K562 (cell line): ENCODE results near the gene LRP1B. TPM values are rescaled to one million over a fixed set of nuclear protein-coding genes. Genes with fewer than 3 reads are reported as not detected.

Source experiments
- ATAC-seq: fragments of 200-7000 bp; cut with Tn5 transposase; 3 replicates; pipeline ENCODE4 v1.9.1; 2020; ENCODE audit warnings: moderate library complexity
- BruUV-seq: library from RNA; stranded (reverse); fragments of 400-500 nt; replicated peaks from 2 replicates; lab custom pipeline; 2021; lab: Mats Ljungman, UMichigan
- CTCF ChIA-PET: fragments of 300-600 bp; formaldehyde crosslinking; extraction: SDS; loops from one replicate; lab custom pipeline; 2021; ENCODE audit warnings: low intra/inter-chr PET ratio; lab: Yijun Ruan, JAX
- POLR2A ChIA-PET: fragments of 300-600, 350-650 bp; sonication (Branson Sonifier 250); formaldehyde crosslinking; extraction: SDS; loops from one replicate; lab custom pipeline; 2021; ENCODE audit warnings: antibody characterized with exemption, inconsistent platforms; lab: Yijun Ruan, JAX
- DNase-seq, 4 experiments: peaks; one replicate each; pipeline versions ENCODE4 v3.0.0 to v3.0.0-alpha.2; 2011 to 2018; ENCODE audit warnings: low spot score in 3 of 4, mixed read lengths in 3 of 4; ENCODE audit errors: extremely low read depth in 1 of 4
- FAIRE-seq: peaks from 2 replicates; lab custom pipeline; 2011; peaks lifted over from hg19 to GRCh38; lab: Jason Lieb, UNC
- H2AFZ ChIP-seq: 2 replicates; pipeline ENCODE4 v1.6.0; 2011; ENCODE audit warnings: low read depth, low read length, control low read depth, inconsistent platforms
- H3K27ac ChIP-seq: fragments of 200-600 bp; 3 replicates; pipeline ENCODE4 v1.8.0; 2011; ENCODE audit warnings: low read depth, mild to moderate bottlenecking, control low read depth, inconsistent platforms, low read length, moderate library complexity, mixed read lengths; ENCODE audit errors: extremely low read depth
- H3K27me3 ChIP-seq, 2 experiments: fragments of 300-600 bp in 1 of 2; 2 replicates in 1 of 2; 3 replicates in 1 of 2; pipeline versions ENCODE4 v1.6.0 to v1.8.0; 2011; ENCODE audit warnings: inconsistent platforms in 2 of 2, low read length in 2 of 2, mild to moderate bottlenecking in 1 of 2, mixed read lengths in 1 of 2, moderate library complexity in 1 of 2; ENCODE audit not compliant: control insufficient read depth in 2 of 2, insufficient read depth in 2 of 2
- H3K36me3 ChIP-seq: fragments of 300-600 bp; 3 replicates; pipeline ENCODE4 v1.8.0; 2011; ENCODE audit warnings: mild to moderate bottlenecking, low read length, inconsistent platforms; ENCODE audit not compliant: control insufficient read depth, insufficient read depth
- H3K4me1 ChIP-seq, 2 experiments: fragments of 200-600 bp in 1 of 2; replicated peaks in 1 of 2; 2 replicates in 1 of 2; 3 replicates in 1 of 2; pipeline versions ENCODE4 v1.5.1 to v1.8.0; 2011; ENCODE audit warnings: inconsistent platforms in 2 of 2, low read length in 2 of 2, mild to moderate bottlenecking in 1 of 2, mixed read lengths in 1 of 2, moderate library complexity in 1 of 2; ENCODE audit not compliant: control insufficient read depth in 2 of 2, insufficient read depth in 2 of 2
- H3K4me2 ChIP-seq: 2 replicates; pipeline ENCODE4 v1.6.1; 2011; ENCODE audit warnings: low read length, control low read depth, inconsistent platforms, mixed read lengths; ENCODE audit not compliant: insufficient read depth
- H3K4me3 ChIP-seq: fragments of 200-600 bp; sonication (generic), shearing (Covaris generic); 2 replicates; pipeline ENCODE4 v1.5.1; 2016; ENCODE audit warnings: control low read depth, inconsistent platforms
- H3K79me2 ChIP-seq: fragments of 200-600 bp; 3 replicates; pipeline ENCODE4 v1.8.0; 2011; ENCODE audit warnings: low read length, inconsistent platforms; ENCODE audit not compliant: control insufficient read depth, insufficient read depth
- H3K9ac ChIP-seq, 2 experiments: 2 replicates each; pipeline versions ENCODE4 v1.6.0 to v1.6.1; 2011; ENCODE audit warnings: low read depth in 2 of 2, low read length in 2 of 2, control low read depth in 1 of 2, inconsistent platforms in 1 of 2, mild to moderate bottlenecking in 1 of 2, mixed read lengths in 1 of 2; ENCODE audit not compliant: insufficient read depth in 1 of 2
- H3K9me1 ChIP-seq: one replicate; pipeline ENCODE4 v1.6.0; 2011; ENCODE audit warnings: inconsistent platforms, mild to moderate bottlenecking, low read length, moderate library complexity; ENCODE audit not compliant: control insufficient read depth, insufficient read depth
- H3K9me3 ChIP-seq: replicated peaks from 2 replicates; pipeline ENCODE4 v1.5.1; 2011; ENCODE audit warnings: low read depth, low read length, inconsistent platforms; ENCODE audit not compliant: control insufficient read depth, insufficient read depth
- H4K20me1 ChIP-seq: replicated peaks from 2 replicates; pipeline ENCODE4 v1.6.1; 2011; ENCODE audit warnings: low read length, inconsistent platforms, mixed read lengths; ENCODE audit not compliant: control insufficient read depth, insufficient read depth
- ATF1 ChIP-seq, 2 experiments: fragments of 450-650 bp in 1 of 2; IDR thresholded peaks; 2 replicates each; pipeline ENCODE4 v1.6.1; 2016; ENCODE audit warnings: missing compliant biosample characterization in 1 of 2, missing genetic modification characterization in 1 of 2
- CBX1 ChIP-seq: sonication (generic); IDR thresholded peaks from 2 replicates; pipeline ENCODE4 v1.6.1; 2016; ENCODE audit warnings: antibody characterized with exemption, low read depth, mild to moderate bottlenecking
- CHD1 ChIP-seq: fragments of 200-600 bp; sonication (generic); IDR thresholded peaks from one replicate; pipeline ENCODE4 v1.6.1; 2012; ENCODE audit warnings: mild to moderate bottlenecking, moderate library complexity, low read length, inconsistent platforms
- DACH1 ChIP-seq: fragments of 450-650 bp; IDR thresholded peaks from 2 replicates; pipeline ENCODE4 v1.6.1; 2018; ENCODE audit not compliant: partially characterized antibody
- ELF4 ChIP-seq: fragments of 450-650 bp; formaldehyde crosslinking; IDR thresholded peaks from 2 replicates; pipeline ENCODE4 v1.4.0; 2022; ENCODE audit warnings: missing genetic modification characterization
- ETS2 ChIP-seq: IDR thresholded peaks from 2 replicates; pipeline ENCODE4 v1.6.1; 2016; ENCODE audit warnings: borderline replicate concordance, missing genetic modification characterization, mild to moderate bottlenecking, moderate library complexity, missing compliant biosample characterization; ENCODE audit not compliant: poor library complexity, severe bottlenecking
- HDAC6 ChIP-seq: IDR thresholded peaks from 2 replicates; pipeline ENCODE4 v1.6.1; 2012; ENCODE audit warnings: low read depth, mild to moderate bottlenecking, control low read depth, inconsistent platforms, low read length, moderate library complexity
- ID3 ChIP-seq, 2 experiments: fragments of 250-450 bp in 1 of 2; fragments of 450-650 bp in 1 of 2; sonication (Bioruptor Pico) in 1 of 2; IDR thresholded peaks; 2 replicates each; pipeline versions ENCODE4 v1.6.1 to v1.8.0; 2016 to 2021; ENCODE audit warnings: mild to moderate bottlenecking in 2 of 2, moderate library complexity in 2 of 2, missing compliant biosample characterization in 1 of 2, missing genetic modification characterization in 1 of 2
- LCOR ChIP-seq: sonication (generic); formaldehyde crosslinking; IDR thresholded peaks from 2 replicates; pipeline ENCODE4 v1.8.0; 2022; ENCODE audit warnings: mild to moderate bottlenecking, missing genetic modification reagents
- MCM7 ChIP-seq, 2 experiments: fragments of 450-650 bp; IDR thresholded peaks; 2 replicates each; pipeline ENCODE4 v1.6.1; 2016 to 2018
- NCOA4 ChIP-seq: fragments of 450-650 bp; IDR thresholded peaks from 2 replicates; pipeline ENCODE4 v1.6.1; 2018; ENCODE audit warnings: mild to moderate bottlenecking; ENCODE audit not compliant: partially characterized antibody
- PHF21A ChIP-seq: fragments of 450-650 bp; IDR thresholded peaks from 2 replicates; pipeline ENCODE4 v1.6.1; 2017; ENCODE audit warnings: low read depth, borderline replicate concordance
- TFAM ChIP-seq: fragments of 250-450 bp; sonication (Bioruptor Pico); conservative IDR thresholded peaks from 2 replicates; pipeline ENCODE4 v1.5.0; 2021; ENCODE audit warnings: mild to moderate bottlenecking, moderate library complexity
- ZNF224 ChIP-seq: sonication (generic); formaldehyde crosslinking; IDR thresholded peaks from 2 replicates; pipeline ENCODE4 v1.8.0; 2022; ENCODE audit warnings: mild to moderate bottlenecking, missing genetic modification reagents
- ZNF239 ChIP-seq: fragments of 250-450 bp; sonication (Bioruptor Pico); IDR thresholded peaks from 2 replicates; pipeline ENCODE4 v1.4.0; 2020; ENCODE audit warnings: mild to moderate bottlenecking
- ZNF561 ChIP-seq: fragments of 450-650 bp; formaldehyde crosslinking; conservative IDR thresholded peaks from 2 replicates; pipeline ENCODE4 v1.4.0; 2020; ENCODE audit warnings: mild to moderate bottlenecking, moderate library complexity
- WGBS: fragments of 100-300 bp; shearing (Covaris generic); methylation state at CpG from one replicate; pipeline ENCODE4 v1.1.6; 2016; ENCODE audit warnings: low coverage, mixed read lengths; ENCODE audit not compliant: insufficient coverage; ENCODE audit errors: missing lambda C conversion rate; 5-methylcytosine and 5-hydroxymethylcytosine counted together
- in situ Hi-C: fragments of 300-500 bp; cut with MboI; formaldehyde crosslinking; loops from 4 replicates; pipeline ENCODE4 v1.15.0; 2018; ENCODE audit warnings: inconsistent platforms, mixed read lengths
- intact Hi-C: fragments of 100-400 bp; cut with micrococcal nuclease; formaldehyde crosslinking; loops from 2 replicates; pipeline ENCODE4 v1.14.2; 2022
- polyA plus RNA-seq, 8 experiments: library from polyadenylated mRNA; depleted of rRNA in 4 of 8; stranded (reverse) in 5 of 8; unstranded in 3 of 8; fragments of >200 nt; fragmentation: Nextera tagmentation in 2 of 8; fragmentation: Illumina TruSeq in 1 of 8; extraction: Ambion mirVana in 2 of 8; extraction: Trizol in 1 of 8; gene quantifications; 2 replicates each; pipeline versions ENCODE4 v1.2.1 to v1.2.3, GENCODE V29; 2011 to 2014; ENCODE audit warnings: inconsistent platforms in 1 of 8, missing spikeins in 1 of 8
- total RNA-seq, 7 experiments: library from RNA; depleted of rRNA in 6 of 7; stranded (reverse); fragments of >200 nt in 6 of 7; fragmentation: Illumina TruSeq in 2 of 7; extraction: Trizol in 2 of 7; gene quantifications; 2 replicates each; pipeline versions ENCODE4 v1.2.1 to v1.2.3, GENCODE V29; 2011 to 2021; ENCODE audit warnings: low replicate concordance in 1 of 7

LRP1B gene
- total and polyA plus RNA-seq, 9 of the 15 experiments (the other 6 are each of a cell fraction or from before 2014, with no cell fraction given), result not detected

DNA sequence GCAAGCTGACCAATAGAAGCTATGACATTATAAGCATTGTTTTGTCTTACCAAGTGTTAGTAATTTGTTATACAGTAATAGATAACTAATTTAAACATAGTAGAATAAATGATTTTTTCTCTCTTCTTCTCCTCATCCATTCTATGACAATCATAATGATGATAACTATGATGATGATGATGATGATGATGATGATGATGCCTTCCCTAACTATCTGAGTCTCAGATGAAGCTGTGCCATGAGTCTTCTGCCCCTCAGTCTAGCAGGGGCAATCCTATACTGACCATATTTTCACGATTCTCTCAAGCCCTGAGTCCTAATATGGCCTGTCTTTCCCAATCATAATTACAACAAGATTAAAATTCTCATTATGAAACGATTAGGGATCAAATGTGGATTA lies 1369.0 kb downstream of the LRP1B start:
- ATAC-seq, result no peak
- no peak for FAIRE-seq
- H2AFZ ChIP-seq, result no peak overlapping the region
- H3K9me1 ChIP-seq, result no peaks in the 10 kb centered on the region
- POLR2A ChIA-PET, result no interaction called here
- H4K20me1 ChIP-seq, result no peaks in the 10 kb centered on the region
- H3K4me2 ChIP-seq, result no peak overlapping the region
- H3K27me3 ChIP-seq, result no peaks in the 10 kb centered on the region
- no peaks in the 10 kb centered on the region for H3K79me2 ChIP-seq
- CTCF ChIA-PET, result no interaction called here
- no peak overlapping the region for H3K27ac ChIP-seq
- no peaks in the 10 kb centered on the region for H3K36me3 ChIP-seq
- H3K9ac ChIP-seq, result no peak overlapping the region
- no peak for TF ChIP-seq ID3 (CRISPR knock-in tag; IDR thresholded peaks at IDR 0.05)
- TF ChIP-seq ID3 (tag; IDR thresholded peaks at IDR 0.05), result no peak
- no peak for TF ChIP-seq ZNF561 (CRISPR knock-in tag)
- no peak for TF ChIP-seq ATF1 (CRISPR knock-in tag; IDR thresholded peaks at IDR 0.05)
- TF ChIP-seq ATF1 (tag; IDR thresholded peaks at IDR 0.05), result no peak
- TF ChIP-seq HDAC6, result no peak
- TF ChIP-seq ZNF224 (CRISPR knock-in tag), result no peak
- TF ChIP-seq TFAM (CRISPR knock-in tag), result no peak
- TF ChIP-seq PHF21A, result no peak
- no peak for TF ChIP-seq ETS2 (tag)
- TF ChIP-seq DACH1, result no peak
- TF ChIP-seq CBX1, result no peak
- TF ChIP-seq LCOR (CRISPR knock-in tag), result no peak
- no peak for TF ChIP-seq CHD1
- TF ChIP-seq ELF4 (CRISPR knock-in tag), result no peak
- TF ChIP-seq ZNF239 (CRISPR knock-in tag), result no peak
- no peak for TF ChIP-seq NCOA4
- no peak for TF ChIP-seq MCM7 (IDR thresholded peaks at IDR 0.05)
- H3K4me1 ChIP-seq, result no peaks in the 10 kb centered on the region
- in situ Hi-C loops (no loop called here), intact Hi-C loops (no loop called here)
- H3K9me3 ChIP-seq, result no peaks in the 10 kb centered on the region
- no peak overlapping the region for H3K4me3 ChIP-seq
- no TSS peak for BruUV-seq
- WGBS, result 0% methylated on average over 2 of the region's 2 CpGs
- DNase-seq, result no peak
